Measurements from ENCODE around the gene MAP4K4.
"Not testable (repeated sequence)": the region's sequence is repeated elsewhere in the genome, so short reads cannot be mapped to it uniquely, and the experiment has no call there.

MAP4K4 gene

GRCh38 chr2:101762451-101763171, 65.1 kb downstream of the MAP4K4 start:
- in situ Hi-C loops (cut with MboI; ENCODE audit: low sequenced_read_pairs): no loop called here
- no peak for DNase-seq (ENCODE audit: low spot score in 2 of 2)
- no peaks in the 10 kb centered on the region for H3K27me3 ChIP-seq (ENCODE audit: low read depth)
- H3K36me3 ChIP-seq (replicated peaks): no peaks in the 10 kb centered on the region
- no peak overlapping the region for H3K4me3 ChIP-seq
- no peaks in the 10 kb centered on the region for H3K9me3 ChIP-seq
- peaks cover 23% of the 10 kb centered on the region for H3K4me1 ChIP-seq

- Histone ChIP-seq H3K9me3 (no peaks in the 10 kb centered on the region), H3K4me3 (no peak overlapping the region), H3K36me3 (replicated peaks) (no peaks in the 10 kb centered on the region), H3K27me3 (ENCODE audit: low read depth) (no peaks in the 10 kb centered on the region), H3K4me1 (peaks cover 23% of the 10 kb centered on the region)
- in situ Hi-C loops (cut with MboI; ENCODE audit: low sequenced_read_pairs): no loop called here
- DNase-seq (ENCODE audit: low spot score in 2 of 2): no peak
These were observed 66.2 kb downstream of the MAP4K4 start for GRCh38 chr2:101763496-101764333.

- no peaks in the 10 kb centered on the region for H3K9me3 ChIP-seq
These were observed 68.8 kb downstream of the MAP4K4 start for GRCh38 chr2:101766337-101766736.

GRCh38 chr2:101766871-101767739, 69.6 kb downstream of the MAP4K4 start:
- in situ Hi-C loops (cut with MboI; ENCODE audit: low sequenced_read_pairs): no loop called here
- Histone ChIP-seq H3K9me3 (no peaks in the 10 kb centered on the region), H3K4me1 (peaks cover 35% of the 10 kb centered on the region), H3K27me3 (ENCODE audit: low read depth) (no peaks in the 10 kb centered on the region), H3K36me3 (replicated peaks) (no peaks in the 10 kb centered on the region), H3K4me3 (no peak overlapping the region)
- peak; percentile 38 to 42 for DNase-seq (ENCODE audit: low spot score in 2 of 2)

More at GRCh38 chr2:101766337-101766736, 68.8 kb downstream of the MAP4K4 start:
- H3K27me3 ChIP-seq (ENCODE audit: low read depth): no peaks in the 10 kb centered on the region
- in situ Hi-C loops (cut with MboI; ENCODE audit: low sequenced_read_pairs): no loop called here
- peaks cover 32% of the 10 kb centered on the region for H3K4me1 ChIP-seq
- no peaks in the 10 kb centered on the region for H3K36me3 ChIP-seq (replicated peaks)
- H3K4me3 ChIP-seq: no peak overlapping the region
- DNase-seq (ENCODE audit: low spot score in 2 of 2): no peak

- H3K4me3 ChIP-seq: no peak overlapping the region
- no peaks in the 10 kb centered on the region for H3K36me3 ChIP-seq (replicated peaks)
- H3K9me3 ChIP-seq: no peaks in the 10 kb centered on the region
- in situ Hi-C loops (cut with MboI; ENCODE audit: low sequenced_read_pairs): no loop called here
- no peak for DNase-seq (ENCODE audit: low spot score in 2 of 2)
- H3K27me3 ChIP-seq (ENCODE audit: low read depth): no peaks in the 10 kb centered on the region
- peaks cover 40% of the 10 kb centered on the region for H3K4me1 ChIP-seq
These were observed 71.2 kb downstream of the MAP4K4 start for GRCh38 chr2:101768556-101769220.

- H3K9me3 ChIP-seq; H3K27me3 ChIP-seq (ENCODE audit: low read depth); H3K36me3 ChIP-seq (replicated peaks); DNase-seq (ENCODE audit: low spot score in 2 of 2); in situ Hi-C loops (cut with MboI; ENCODE audit: low sequenced_read_pairs); H3K4me3 ChIP-seq: not testable (repeated sequence)
- H3K4me1 ChIP-seq: peaks cover 40% of the 10 kb centered on the region
These were observed 72.2 kb downstream of the MAP4K4 start for GRCh38 chr2:101769726-101770125.

GRCh38 chr2:101770726-101771125, 73.2 kb downstream of the MAP4K4 start:
- Histone ChIP-seq H3K4me1 (peaks cover 40% of the 10 kb centered on the region), H3K4me3 (no peak overlapping the region), H3K27me3 (ENCODE audit: low read depth) (no peaks in the 10 kb centered on the region), H3K36me3 (replicated peaks) (no peaks in the 10 kb centered on the region), H3K9me3 (no peaks in the 10 kb centered on the region)
- in situ Hi-C loops (cut with MboI; ENCODE audit: low sequenced_read_pairs): no loop called here
- DNase-seq (ENCODE audit: low spot score in 2 of 2): peak; percentile 36 to 64

- H3K4me1 ChIP-seq: peaks cover 33% of the 10 kb centered on the region
- H3K36me3 ChIP-seq (replicated peaks): no peaks in the 10 kb centered on the region
- in situ Hi-C loops (cut with MboI; ENCODE audit: low sequenced_read_pairs): no loop called here
- H3K27me3 ChIP-seq (ENCODE audit: low read depth): no peaks in the 10 kb centered on the region
- no peak for DNase-seq (ENCODE audit: low spot score in 2 of 2)
- H3K9me3 ChIP-seq: no peaks in the 10 kb centered on the region
- no peak overlapping the region for H3K4me3 ChIP-seq
These were observed 73.9 kb downstream of the MAP4K4 start for GRCh38 chr2:101771227-101771902.

GRCh38 chr2:101771910-101772321, 74.4 kb downstream of the MAP4K4 start:
- Histone ChIP-seq H3K27me3 (ENCODE audit: low read depth) (no peaks in the 10 kb centered on the region), H3K4me1 (peaks cover 28% of the 10 kb centered on the region), H3K9me3 (no peaks in the 10 kb centered on the region), H3K36me3 (replicated peaks) (no peaks in the 10 kb centered on the region), H3K4me3 (no peak overlapping the region)
- DNase-seq (ENCODE audit: low spot score in 2 of 2): no peak
- in situ Hi-C loops (cut with MboI; ENCODE audit: low sequenced_read_pairs): no loop called here

GRCh38 chr2:101773137-101773536, 75.6 kb downstream of the MAP4K4 start:
- Histone ChIP-seq H3K36me3 (replicated peaks) (no peaks in the 10 kb centered on the region), H3K27me3 (ENCODE audit: low read depth) (no peaks in the 10 kb centered on the region), H3K4me3 (no peak overlapping the region), H3K9me3 (no peaks in the 10 kb centered on the region), H3K4me1 (peaks cover 21% of the 10 kb centered on the region)
- in situ Hi-C loops (cut with MboI; ENCODE audit: low sequenced_read_pairs): no loop called here
- no peak for DNase-seq (ENCODE audit: low spot score in 2 of 2)

- H3K4me3 ChIP-seq; H3K9me3 ChIP-seq; DNase-seq (ENCODE audit: low spot score in 2 of 2); H3K27me3 ChIP-seq (ENCODE audit: low read depth); in situ Hi-C loops (cut with MboI; ENCODE audit: low sequenced_read_pairs); H3K36me3 ChIP-seq (replicated peaks): not testable (repeated sequence)
- H3K4me1 ChIP-seq: peaks cover 25% of the 10 kb centered on the region
These were observed 76.5 kb downstream of the MAP4K4 start for GRCh38 chr2:101773961-101774360.

GRCh38 chr2:101775092-101775491, 77.6 kb downstream of the MAP4K4 start:
- no peaks in the 10 kb centered on the region for H3K27me3 ChIP-seq (ENCODE audit: low read depth)
- no peaks in the 10 kb centered on the region for H3K36me3 ChIP-seq (replicated peaks)
- H3K4me1 ChIP-seq: peaks cover 35% of the 10 kb centered on the region
- in situ Hi-C loops (cut with MboI; ENCODE audit: low sequenced_read_pairs): no loop called here
- no peaks in the 10 kb centered on the region for H3K9me3 ChIP-seq
- no peak overlapping the region for H3K4me3 ChIP-seq
- DNase-seq (ENCODE audit: low spot score in 2 of 2): no peak

GRCh38 chr2:101775636-101776035, 78.1 kb downstream of the MAP4K4 start:
- no peak for DNase-seq (ENCODE audit: low spot score in 2 of 2)
- H3K4me3 ChIP-seq: no peak overlapping the region
- no peaks in the 10 kb centered on the region for H3K36me3 ChIP-seq (replicated peaks)
- H3K4me1 ChIP-seq: peaks cover 34% of the 10 kb centered on the region
- H3K27me3 ChIP-seq (ENCODE audit: low read depth): no peaks in the 10 kb centered on the region
- no peaks in the 10 kb centered on the region for H3K9me3 ChIP-seq
- in situ Hi-C loops (cut with MboI; ENCODE audit: low sequenced_read_pairs): no loop called here
